HG02884 (cell line): ENCODE measurements around the gene SLC7A9.

ENCODE experiments used
- ATAC-seq: cut with Tn5 transposase; IDR thresholded peaks from one replicate; pipeline ENCODE4 v1.9.1; 2021; ENCODE audit warnings: mild to moderate bottlenecking, moderate library complexity; ENCODE audit not compliant: unreplicated experiment

Gene SLC7A9

DNA sequence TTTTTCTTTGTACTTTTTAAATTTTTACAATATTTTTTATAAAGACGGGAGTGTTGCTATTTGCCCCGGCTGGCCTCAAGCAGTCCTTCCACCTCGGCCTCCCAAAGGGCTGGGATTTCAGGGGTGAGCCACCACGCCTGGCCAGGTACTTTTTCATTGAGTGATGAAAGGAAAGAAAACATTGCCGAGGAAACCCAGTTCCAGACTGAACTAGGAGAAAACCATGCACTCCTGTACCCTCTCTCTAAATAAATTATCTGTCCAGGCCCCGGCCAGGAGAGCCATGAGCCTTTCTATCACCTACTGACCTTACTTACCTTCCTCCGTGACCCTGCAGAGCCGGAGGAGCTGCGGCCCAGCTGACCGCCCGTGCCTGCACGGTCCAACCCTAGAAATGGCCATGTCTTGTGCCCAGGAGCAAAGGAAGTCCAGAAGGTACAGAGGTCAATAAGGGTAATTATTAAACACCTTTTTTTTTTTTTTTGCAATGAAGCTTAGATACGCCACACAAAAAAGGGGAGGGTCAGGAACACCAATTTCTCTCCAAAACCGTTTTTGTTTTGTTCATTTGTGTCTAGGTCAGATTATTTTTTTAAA, at the start of gene SLC7A9:
Gene SLC7A9, minus strand, starts transcription at position 399 of the 597 bp plus-strand sequence. CDS start 1,233 bp downstream, outside the sequence.
- ATAC-seq: no peak

DNA sequence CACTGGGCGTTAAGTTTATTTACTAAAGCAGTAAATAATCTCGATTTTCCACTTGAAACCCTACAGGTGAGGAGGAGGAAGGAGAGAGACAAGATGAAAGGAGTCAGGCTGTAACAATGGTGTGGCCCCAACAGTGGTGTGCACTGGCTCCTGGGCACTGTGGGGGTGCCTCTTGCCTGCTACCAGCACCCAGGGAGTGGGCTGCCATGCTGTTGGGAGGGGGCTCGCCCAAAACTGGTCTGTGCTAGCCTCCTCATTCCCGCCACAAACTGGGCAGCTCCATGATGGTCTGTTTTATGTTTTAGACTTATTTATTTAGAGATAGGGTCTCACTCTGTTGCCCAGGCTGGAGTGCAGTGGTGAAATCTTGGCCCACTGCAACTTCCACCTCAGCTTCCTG, 49.8 kb upstream of the SLC7A9 start:
- no peak for ATAC-seq

DNA sequence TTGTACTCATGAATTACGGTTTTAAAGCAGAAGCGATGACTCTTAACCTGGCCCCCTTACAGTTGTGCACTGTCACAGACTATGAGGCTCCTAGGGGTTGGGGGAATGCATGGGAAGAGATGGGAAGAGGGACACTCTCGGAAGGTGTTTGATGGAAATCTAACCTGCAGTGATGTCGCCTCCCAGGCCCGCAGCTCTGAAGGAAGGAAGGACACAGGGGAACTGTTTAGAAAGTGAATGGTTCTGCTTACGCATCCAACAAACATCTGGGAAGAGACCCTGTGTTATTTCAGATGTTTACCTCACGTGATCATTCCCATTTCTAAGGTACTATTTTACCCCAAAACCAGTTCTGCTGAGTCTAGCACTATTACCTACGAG, 48.0 kb upstream of the SLC7A9 start:
- no peak for ATAC-seq

DNA sequence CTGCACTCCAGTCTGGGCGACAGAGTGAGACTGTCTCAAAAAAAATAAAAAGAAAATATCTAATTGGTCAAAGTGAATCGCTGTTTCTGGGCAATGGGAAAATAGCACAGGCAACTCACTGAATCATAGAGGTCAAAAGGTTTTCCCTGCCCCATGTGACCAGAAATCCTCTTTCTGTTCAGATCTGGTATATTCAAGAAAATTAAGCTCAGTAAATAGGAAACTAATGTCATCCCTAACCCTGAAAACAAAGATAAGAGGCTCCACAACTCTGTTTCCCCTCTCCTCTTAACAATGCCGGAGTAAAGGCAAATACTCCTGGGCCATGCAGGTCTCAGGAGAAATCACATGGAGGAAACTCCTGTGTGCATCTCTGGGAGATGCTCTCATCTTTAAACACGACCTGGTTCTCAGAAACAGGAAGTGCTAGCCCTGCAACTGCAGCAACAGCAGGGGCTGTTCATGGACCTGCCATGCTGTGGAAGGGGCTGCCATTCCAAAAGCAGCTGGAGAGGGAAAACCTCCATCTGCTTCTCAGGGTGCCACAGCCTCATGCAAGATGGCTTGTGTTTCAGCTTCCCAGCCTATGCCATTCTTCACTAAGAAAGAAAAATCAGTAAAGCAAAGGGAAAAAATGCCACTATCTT, 47.5 kb upstream of the SLC7A9 start:
- ATAC-seq: no peak

DNA sequence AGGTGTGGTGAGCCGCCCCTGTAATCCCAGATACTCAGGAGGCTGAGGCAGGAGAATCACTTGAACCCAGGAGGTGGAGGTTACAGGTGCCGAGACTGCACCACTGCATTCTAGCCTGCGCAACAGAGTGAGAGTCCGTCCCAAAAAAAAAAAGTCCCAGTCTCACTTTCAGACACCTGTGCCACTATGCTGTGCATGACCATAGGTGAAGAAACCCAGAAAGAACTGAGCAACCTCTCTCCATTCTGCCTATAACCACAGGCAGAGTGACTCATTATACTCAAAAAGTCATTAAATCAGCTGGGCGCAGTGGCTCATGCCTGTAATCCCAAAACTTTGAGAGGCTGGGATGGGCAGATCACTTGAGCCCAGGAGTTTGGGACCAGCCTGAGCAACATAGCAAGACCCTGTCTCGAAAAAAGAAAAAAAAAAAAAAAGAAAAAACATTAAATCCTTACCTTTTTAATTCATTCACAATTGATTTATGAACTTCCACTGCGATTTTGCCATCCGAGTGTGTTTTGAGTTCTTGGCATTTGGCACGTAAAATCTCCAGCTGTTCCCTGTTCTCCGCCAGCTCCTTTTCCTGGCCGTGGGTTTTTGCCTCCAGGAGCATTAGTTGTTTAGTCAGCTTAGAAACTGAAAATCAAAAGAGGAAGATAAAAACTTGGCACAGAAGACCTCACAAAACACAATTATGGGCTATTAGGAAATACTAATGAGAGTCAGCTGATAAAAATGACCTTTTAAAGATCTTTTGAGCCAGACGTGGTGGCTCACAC, 45.5 kb upstream of the SLC7A9 start:
- ATAC-seq: no peak

DNA sequence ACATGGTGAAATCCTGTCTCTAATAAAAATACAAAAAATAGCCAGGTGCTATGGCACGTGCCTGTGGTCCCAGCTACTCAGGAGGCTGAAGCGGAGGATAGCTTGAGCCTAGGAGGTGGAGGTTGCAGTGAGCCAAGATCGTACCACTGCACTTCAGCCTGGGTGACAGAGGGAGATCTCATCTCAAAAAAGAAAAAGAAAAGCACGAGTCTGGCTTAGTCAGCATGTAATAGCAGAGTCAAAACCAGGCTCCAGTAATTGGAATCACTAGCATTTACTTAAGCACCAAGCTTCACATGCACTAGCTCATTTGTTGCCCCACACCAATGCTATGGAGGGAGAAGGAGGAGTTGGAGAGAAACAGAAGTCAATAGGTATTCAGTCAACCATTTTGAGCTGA, 41.9 kb upstream of the SLC7A9 start:
- no peak for ATAC-seq

DNA sequence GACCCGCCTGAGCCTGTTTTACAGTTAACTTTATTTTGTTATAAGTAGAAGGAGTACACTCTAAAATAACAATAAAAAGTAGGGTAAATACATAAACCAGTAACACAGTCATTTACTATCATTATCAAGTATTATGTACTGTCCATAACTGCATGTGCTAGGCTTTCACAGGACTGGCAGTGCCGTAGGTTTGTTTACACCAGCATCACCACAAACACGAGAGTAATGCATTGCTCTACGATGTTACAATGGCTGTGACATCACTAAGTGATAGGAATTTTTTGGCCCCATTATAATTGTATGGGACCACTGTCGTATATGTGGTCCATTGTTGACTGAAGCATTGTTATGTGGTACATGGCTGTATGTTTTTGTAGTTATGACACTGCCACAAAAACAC, 41.3 kb upstream of the SLC7A9 start:
- no peak for ATAC-seq

DNA sequence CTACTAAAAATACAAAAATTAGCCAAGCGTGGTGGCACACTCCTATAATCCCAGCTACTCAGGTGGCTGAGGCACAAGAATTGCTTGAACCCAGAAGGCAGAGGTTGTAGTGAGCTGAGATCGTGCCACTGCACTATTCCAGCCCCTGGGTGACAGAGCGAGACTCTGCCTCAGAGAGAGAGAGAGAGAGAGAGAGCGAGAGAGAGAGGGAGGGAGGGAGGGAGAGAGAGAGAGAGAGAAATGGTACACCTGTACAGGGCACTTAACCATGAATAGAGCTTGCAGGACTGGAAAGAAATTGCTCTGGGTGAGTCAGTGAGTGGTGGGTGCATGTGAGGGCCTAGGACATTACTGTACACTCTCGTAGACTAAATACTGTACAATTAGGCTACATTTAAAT, 40.5 kb upstream of the SLC7A9 start:
- ATAC-seq: no peak

DNA sequence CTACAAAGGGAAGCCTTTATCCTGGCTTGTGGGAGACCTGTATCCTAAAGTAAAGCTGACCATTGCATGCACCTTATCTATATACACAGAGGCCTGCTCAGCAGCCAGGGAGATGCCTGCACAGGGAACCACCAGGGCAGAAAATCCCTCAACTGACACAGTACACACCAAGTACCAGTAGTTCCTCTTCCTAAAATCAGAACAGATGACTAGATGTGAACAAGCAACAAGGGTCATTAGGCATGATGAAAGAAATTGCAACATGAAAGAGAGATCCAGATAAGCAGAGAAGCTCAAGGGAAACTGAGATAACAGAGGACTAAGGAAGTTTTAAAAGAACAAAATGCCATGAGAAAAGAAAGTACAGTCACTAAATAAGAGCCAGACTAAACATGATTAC, 39.7 kb upstream of the SLC7A9 start:
- no peak for ATAC-seq

DNA sequence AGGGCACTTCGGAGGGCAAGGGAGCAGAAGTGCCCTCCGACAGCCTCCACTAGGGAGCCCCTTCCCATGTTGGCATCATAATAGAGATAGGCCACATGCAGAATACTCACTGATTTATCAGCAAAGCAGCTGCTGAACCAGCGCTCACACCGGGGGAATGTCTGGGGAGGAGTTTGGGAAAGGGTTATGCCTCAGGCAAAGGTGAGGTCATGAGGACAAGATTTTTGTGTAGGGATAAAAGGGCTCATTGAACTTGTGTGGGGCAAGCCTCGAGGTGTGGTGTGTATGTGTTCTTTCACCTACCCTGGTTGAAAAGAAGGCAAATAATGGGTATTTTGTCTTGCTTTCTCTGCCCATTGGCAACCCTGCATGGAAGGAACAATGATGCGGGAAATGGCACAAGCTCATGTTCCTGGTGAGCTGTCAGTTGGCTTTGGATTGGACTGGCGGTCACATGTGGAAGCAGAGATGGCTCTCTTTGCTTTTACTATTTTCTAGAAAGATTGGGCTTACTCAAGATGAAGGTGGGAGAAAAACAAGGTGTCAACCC, 39.1 kb upstream of the SLC7A9 start:
- no peak for ATAC-seq

DNA sequence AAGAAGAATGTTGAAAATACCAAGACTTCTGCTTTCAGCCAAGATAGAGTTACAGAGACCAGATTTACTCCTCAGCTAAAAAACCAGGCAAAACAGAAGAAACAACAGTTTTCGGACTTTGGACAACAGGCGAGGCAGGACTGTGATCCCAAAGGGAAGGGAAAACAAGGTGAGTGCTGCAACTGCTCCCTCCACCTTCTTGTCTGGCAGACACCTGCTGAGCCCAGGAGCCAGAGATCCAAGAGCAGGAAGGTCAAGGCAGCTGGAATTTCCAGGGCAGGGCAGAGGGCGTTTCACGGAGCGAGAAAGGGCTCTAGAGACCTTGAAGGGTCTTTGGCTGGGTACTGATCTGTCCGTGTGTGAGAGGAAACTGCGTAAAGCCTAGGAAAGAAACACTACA, 32.9 kb upstream of the SLC7A9 start:
- no peak for ATAC-seq

DNA sequence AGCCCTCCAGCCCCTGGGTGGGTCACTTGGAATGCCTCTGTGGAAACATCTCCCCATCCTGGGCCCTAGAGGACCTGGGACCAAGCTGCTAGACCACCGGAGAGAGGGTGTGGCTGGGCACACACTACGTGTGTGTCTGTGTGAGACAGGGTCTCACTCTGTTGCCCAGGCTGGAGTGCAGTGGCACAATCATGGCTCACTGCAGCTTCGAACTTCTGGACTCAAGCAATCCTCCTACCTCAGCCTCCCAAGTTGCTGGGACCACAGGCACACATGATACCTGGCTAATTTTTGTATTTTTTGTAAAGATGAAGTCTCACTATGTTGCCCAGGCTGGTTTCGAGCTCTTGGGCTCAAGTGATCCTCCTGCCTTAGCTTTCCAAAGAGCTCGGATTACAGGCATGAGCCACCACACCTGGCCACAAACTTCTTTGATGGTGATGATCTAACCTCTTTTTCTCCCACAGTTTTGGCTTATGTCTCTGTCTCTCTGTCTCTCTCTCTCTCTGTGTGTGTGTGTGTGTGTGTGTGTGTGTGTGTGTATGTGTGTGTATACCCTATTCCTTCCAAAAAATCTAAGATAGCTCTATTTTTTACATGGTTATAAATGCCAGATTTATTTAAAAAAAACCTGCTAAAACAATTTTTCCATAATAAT, 32.1 kb upstream of the SLC7A9 start:
- ATAC-seq: no peak

DNA sequence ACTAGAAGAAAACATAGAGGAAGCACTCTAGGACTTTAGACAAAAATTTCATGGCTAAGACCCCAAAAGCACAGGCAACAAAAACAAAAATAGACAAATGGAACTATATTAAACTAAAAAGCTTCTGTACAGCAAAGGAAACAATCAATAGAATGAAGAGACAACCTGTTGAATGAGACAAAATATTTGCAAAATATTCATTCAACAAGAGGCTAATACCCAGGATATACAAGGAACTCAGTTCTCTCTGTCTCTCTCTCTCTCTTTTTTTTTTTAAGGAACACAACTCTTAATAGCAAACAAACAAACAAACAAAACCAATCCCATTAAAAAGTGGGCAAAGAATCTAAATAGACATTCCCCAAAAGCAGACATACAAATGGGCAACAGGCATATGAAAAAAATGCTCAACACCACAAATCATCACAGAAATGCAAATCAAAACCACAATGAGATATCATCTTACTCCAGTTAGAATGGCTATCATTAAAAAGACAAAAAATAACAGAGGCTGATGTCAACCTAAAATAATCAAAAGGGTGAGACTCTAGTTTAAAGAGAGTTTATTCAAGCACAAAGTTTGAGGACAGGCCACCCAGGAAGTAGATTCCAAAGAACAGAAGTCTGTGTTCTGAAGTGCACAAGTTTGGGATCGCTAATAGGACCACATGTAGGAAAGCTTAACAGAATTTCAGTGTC, 27.1 kb upstream of the SLC7A9 start:
- no peak for ATAC-seq

DNA sequence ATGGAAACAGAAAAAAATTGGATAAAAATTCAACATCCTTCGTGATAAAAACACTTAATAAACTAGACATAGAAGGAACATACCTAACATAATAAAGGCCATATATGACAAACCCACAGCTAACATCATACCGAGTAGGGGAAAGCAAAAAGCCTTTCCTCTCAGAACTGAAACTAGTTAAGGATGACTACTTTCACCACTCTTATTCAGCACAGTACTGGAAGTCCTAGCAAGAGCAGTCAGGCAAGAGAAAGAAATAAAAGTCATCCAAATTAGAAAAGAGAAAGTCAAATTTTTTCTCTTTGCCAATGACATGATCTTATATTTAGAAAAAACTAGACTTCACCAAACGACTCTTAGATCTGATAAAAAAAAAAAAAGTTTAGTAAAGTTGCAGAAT, 25.8 kb upstream of the SLC7A9 start:
- ATAC-seq: peak; percentile 86

DNA sequence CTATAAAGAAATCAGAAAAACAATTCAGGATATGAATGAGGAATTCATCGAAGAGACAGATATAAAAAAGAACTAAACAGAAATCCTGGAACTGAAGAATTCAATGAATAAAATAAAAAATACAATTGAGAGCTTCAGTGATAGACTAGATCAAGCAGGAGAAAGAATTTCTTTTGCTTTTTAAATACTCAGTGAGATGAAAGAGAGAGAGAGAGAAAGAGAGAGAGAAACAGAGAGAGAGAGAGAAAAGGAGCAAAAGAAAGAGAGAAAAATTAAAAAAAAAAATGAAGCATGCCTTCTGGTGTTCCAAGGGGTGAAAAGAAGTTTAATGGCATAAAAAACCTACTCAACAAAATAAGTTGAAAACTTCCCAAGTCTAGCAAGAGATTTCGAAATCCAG, 22.0 kb upstream of the SLC7A9 start:
- ATAC-seq: no peak

DNA sequence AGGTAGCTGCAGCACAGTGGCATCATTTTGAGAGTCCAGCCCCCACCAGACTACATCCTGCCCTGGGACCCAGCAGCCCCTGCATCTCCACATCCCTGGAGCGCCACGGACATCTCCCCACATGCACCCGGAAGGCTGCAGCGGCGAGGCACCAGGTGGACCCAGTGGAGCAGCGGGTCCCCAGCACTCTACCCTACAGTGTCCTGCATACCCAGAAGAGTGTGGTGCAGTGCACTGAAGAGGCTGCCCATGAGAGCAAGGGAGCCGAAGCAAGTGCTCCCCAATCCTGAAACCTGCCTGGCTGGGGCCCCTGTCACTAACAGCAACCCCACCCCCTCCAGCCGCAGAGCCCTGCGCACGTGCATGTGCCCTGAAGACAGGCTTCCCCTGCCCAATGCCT, 21.3 kb upstream of the SLC7A9 start:
- ATAC-seq: no peak

DNA sequence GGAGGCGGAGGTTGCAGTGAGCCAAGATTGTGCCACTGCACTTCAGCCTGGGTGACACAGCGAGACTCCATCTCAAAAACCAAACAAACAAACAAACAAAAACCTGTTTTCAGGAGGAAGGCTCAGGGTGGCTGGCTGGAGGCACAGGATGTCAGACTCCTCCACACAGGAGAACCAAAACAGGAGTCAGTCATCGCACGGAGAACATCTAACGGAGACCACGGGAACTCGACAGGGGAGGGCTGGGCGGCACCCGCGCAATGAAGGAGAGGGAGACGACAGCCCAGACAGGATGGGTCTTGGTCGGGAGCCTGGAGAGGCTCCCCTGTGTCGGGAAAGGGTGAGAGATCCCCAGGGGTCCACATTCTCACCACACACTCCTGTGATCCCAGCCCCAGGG, 20.8 kb upstream of the SLC7A9 start:
- no peak for ATAC-seq

DNA sequence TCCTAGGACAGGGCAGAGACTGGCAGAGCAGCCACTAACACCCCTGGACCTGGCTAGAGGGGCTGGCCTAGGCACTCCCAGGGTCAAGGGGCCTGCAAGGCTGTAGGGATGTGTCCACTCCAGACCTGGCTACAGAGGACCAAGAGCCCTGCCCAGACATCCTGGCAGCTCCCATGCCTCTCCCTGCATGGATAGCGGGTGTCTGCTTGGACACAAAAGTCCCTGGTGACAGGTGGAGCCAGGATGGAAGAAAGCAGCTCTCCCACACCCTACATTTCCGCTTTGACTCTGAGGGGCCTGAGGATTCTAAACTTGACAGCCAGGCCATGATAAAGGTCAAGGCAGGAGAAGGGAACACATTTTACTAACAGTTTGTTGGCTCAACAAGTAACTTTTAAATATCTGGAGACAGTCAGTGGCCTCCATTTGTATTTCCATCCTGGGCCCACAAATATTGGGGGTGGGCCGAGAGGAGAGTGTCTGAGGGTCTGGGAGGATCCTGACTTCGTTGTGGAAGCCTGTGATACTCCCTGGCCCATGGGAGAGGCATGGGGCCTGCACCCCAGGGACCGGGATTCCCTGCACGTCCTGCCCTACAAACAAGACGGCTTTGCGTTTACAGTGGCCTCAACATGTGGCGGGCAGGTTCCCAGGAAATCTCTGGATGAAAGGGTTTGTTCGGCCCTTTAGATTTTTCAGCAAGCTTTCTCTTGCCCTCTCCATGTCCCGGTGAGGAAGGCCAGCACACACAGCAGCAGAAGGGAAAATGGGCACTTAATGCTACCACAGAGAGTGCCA, 19.8 kb upstream of the SLC7A9 start:
- ATAC-seq: no peak

DNA sequence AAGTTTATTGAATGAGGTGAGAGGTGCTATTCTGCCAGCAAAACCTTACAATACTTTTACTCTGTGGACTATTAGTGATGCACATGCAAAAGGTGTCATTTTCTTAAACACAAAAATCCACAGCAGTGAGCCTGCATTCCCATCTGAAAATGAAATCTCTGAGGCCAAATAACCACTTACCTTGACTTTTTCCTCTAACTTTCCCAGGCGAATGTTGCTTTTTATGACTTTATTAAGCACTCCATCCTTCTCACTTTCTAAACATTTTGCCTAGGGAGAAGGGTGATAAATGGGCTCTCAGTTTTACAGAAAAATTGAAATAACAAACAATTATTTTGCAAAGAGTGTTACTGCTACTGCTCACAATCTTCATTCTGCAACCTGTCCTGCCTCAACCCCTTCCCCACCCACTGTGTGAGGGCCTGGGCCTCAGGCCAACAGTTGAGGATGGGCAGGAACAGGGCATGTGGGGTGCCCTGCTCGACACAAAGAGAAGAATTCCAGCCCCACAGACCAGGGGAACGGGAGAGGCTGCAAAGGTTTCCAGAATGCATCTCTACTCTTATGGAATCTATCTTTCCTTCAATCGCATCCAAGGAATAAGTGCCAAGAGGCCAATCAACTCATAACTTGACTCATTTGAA, 18.1 kb upstream of the SLC7A9 start:
- ATAC-seq: no peak

DNA sequence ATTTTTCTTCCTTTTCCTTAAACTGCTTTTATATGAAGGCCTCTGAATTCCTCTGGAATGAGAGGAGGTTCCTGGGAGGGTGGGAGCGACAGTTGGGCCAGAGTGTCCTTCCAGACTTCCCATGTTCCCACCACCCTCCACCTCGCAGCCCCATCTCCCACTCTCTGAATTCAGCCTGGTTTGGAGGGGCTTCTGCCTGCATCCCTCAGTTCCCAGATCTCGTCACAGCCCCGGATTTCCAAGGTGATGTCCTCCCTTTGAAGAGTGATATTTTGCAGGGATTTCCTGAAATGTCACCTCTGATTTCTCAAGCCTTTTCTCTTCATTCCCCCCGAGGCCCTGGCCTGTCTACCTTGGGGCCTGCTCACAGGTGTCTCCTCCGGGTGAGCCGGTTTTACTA, 16.7 kb upstream of the SLC7A9 start:
- no peak for ATAC-seq
